NCI-H526 treated with DMSO at 0.1 percent for 48 hours (cell line): ENCODE results near the gene AFAP1L1.
A peak's percentile ranks its signal among the peaks of the same experiment; 100 is the strongest.

Source experiments
- DNase-seq: peaks from one replicate; lab custom pipeline; 2025; lab: John Stamatoyannopoulos, UW

Gene AFAP1L1

GRCh38 chr5:149352169-149352568 lies 80.5 kb downstream of the AFAP1L1 start:
- no peak for DNase-seq

DNA sequence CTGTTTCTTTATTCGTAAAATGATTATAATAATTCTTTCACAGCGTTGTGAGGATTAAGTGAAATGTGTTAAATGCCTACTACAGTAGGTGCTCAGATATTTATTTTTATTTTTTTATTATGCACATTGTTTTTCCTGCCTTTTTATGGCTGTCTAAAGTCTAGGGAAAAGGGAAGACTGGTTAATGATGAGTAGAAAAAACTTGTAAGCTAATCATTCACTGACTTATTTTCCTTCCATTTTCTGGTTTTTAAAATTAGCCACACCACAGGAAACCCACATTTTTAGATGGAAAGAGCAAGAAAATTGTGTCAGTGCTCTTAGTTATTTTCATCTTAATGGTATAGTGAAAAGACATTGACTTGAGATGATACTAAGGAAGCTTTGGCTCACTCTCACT lies 82.3 kb downstream of the AFAP1L1 start:
- DNase-seq, result no peak

DNA sequence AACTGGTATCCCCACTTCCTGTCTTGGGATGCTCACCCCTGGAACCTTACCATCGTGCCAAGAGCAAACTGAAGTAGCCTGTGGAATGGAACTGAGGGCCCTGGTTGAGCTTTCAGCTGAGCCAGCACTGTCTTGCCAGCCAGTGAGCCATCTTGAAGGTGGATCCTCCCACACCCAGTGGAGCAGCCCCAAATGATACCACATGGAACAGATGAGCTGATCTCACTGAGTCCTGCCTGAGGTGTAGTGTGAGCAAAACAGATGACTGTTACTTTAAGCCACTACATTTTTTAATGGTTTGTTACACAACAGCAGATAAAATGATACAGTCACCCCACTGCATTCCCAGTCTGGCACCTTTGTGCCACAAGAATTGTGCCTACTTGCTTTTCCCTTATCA lies 84.0 kb downstream of the AFAP1L1 start:
- no peak for DNase-seq

GRCh38 chr5:149356391-149356790 lies 84.7 kb downstream of the AFAP1L1 start:
- no peak for DNase-seq

DNA sequence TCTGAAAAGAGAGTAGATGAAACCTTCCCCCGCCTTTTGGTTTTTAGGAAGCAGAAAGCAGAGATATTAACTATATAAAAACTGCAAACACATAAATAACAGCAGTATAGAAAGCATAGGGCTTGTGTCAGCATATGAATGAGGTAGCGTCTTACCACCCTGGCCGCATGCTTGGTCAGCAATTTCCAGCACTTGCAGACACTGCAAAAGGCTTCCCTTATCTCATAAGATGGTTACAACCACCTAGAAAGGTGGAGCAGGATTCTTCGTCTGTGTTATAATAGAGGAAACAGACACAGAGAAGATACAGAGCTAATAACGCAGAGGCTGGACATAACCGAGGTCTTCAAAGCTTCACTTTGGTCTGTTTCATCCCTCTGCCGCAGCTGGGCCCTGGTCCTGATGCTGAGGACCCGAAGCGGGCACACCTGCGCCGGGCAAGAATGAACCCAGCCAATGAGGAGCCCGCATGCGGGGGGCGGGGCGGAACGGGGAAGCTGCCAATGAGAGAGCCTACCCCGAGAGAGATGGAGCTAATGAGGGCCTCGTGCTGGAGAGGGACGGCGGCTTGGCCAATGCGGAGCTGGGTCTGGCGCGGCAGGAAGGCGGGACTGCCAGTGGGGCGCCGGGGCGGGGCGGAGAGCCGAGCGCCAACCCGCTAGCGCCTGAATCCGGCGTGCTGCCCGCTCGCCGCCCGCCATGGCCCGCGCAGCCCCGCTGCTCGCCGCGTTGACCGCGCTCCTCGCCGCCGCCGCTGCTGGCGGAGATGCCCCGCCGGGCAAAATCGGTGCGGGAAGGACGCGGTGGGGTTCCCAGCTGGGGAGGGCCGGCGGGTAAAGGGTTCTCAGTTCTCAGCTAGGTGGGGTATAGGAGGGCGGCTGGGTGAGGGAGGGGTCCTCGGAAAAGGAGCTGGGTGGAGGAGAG lies 86.0 kb downstream of the AFAP1L1 start, which contains the start of gene PCYOX1L:
Gene PCYOX1L (plus strand): TSS at position 677 of the 924 bp plus-strand sequence. CDS start 23 bp downstream, at position 700.
- DNase-seq, result peak; percentile 94

DNA sequence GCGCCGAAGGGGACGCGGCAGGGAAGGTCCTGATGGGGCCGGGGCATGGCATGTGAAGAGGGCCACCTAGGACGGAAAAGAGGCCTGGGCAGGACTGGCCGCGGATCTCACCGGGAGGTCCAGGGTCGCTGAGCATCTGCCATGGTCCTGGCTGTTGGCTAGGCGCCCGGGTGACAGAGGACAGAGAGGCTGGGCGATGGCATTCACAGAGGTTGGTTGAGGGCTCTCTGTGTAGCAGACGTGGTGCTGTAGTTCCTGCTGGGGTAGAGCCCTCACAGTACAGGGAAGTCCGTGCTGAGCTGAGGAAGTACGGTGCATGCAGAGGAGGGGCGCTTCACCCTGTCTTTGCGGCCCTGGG lies 86.6 kb downstream of the AFAP1L1 start:
- DNase-seq, result peak; percentile 13

DNA sequence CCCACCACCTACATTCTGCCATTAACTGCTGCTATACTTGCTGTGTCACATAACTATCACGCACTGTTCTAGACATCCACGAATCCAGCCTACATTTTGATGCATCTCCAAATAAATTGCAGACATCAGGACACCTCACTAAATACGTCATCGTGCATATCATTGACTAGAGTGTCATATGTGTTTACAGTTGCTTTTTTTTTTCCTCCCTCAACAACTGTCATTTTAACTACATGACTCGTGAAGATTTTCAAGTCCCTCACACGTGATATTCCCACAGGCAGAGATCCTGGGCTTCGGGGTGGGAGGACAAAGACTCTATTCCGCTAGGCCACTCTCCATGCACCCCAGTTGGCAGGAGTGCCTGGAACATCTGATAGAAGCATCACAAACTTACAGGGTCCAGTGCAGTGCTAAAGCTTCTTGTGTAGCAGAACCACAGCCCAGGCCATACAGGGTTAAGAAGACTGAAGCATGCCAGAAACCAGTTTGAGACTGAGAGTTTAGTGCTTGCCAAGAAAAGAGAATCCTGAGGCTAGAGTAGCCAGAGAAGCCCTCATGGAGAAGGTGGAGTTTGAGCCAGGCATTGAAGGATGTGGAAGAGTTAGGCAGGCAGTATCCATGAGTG lies 87.3 kb downstream of the AFAP1L1 start:
- no peak for DNase-seq

DNA sequence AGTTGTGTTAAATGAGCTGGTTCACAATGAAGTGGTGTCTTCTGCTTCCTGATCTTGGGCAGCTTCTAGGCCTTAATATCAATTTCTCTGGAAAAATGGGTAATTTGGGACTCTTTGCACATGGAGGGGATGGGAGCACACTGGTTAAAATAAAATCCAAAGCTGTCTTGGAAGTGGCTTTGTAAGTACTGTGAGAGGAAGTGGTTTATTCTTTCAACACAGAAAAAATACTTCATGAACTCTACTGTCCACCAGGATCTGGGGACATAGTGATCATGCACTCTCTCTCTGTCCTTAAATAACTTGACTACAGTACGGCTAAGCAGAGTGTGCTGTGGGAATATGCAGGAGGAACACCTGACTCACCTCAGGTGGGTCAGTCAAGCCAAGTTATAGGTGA lies 88.6 kb downstream of the AFAP1L1 start:
- DNase-seq, result no peak

DNA sequence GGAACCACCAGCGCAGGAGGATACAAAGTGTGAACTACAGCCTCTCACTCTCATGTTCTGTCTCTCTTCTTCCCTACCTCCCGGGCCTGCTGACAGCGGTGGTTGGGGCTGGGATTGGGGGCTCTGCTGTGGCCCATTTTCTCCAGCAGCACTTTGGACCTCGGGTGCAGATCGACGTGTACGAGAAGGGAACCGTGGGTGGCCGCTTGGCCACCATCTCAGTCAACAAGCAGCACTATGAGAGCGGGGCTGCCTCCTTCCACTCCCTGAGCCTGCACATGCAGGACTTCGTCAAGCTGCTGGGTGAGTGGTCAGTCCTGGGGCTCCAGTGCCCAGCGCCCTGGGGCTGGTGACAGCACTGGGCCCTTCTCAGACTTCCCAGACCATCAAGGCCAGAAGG lies 90.9 kb downstream of the AFAP1L1 start:
- DNase-seq, result no peak

DNA sequence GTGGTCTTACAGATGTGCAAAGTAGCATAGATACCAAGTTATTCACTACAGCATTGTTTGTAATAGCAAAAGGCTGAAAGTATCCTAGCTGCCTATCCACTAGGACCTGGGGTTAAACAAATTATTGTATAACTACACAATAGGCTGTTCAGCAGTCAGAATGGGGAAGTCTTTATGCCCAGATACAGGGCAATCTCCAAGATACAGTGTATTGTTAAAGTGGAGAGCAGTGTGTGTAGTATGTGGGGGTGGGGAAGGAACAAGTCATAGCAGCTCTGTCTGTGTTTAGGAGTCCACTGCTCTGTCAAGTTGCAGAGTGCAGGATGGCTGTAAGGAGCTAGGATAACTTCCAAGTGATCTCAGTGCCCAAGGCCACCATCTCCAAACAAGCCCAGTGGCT lies 91.7 kb downstream of the AFAP1L1 start:
- no peak for DNase-seq

- DNase-seq, result no peak
Measured at GRCh38 chr5:149363936-149364335, 92.3 kb downstream of the AFAP1L1 start.

DNA sequence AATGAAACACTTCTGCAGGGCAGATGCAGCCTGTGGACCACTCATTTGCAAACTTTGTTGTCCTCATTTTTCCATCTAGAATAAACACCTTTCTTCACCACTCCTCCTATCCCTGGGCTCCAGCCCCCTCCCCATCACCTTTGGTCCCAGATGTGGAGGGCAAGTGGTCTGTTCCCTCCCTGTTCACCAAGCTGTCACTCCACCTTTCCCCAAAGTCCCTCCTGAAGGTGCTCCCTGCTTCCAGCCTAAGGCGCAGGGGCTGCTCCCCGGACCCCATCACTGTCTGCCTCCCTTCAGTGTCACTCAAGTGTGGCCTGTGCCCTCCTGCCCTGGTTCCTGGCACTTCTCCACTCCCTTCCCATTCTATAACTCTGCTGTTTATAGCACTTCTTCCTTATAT lies 93.1 kb downstream of the AFAP1L1 start:
- DNase-seq, result no peak

- DNase-seq, result no peak
Measured at GRCh38 chr5:149365418-149365817, 93.8 kb downstream of the AFAP1L1 start.

- DNase-seq, result no peak
Measured at GRCh38 chr5:149366169-149366729, 94.6 kb downstream of the AFAP1L1 start.

- peak; percentile 53 for DNase-seq
Measured at GRCh38 chr5:149367249-149367971, 95.8 kb downstream of the AFAP1L1 start.

- no peak for DNase-seq
Measured at GRCh38 chr5:149367972-149368645, 96.5 kb downstream of the AFAP1L1 start.

- DNase-seq, result no peak
Measured at GRCh38 chr5:149370878-149371277, 99.2 kb downstream of the AFAP1L1 start.

DNA sequence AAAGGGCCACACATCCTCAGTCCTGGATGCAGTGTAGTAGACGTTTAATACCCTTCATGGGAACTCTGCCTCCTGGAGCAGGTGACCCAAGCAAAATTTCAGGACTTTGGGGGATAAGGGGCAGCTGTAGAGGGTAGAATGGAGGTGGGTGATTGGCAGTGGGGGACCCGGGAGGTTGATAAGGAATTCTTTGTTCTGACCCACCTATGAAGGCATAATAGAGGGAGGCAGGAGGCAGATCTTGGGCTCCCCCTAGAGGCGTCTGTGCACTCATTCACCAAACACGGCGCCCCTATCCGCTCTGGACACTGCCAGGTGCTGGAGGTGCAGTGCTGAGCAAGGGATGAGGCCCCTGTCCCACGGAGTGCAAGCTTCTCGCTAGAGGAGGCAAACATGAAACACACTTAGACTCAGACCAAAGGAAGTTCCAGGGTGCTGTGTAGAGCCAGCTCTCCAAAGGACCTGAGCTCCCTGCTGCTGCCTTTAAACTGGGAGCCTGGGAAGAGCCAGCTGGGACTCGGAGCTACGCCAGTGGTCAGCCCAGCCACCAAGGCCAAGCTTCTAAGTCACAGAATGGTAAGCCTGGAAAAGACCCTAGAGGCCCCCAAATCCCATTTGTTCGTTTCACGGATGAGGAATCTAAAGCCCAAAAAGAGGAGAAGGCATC lies 99.8 kb downstream of the AFAP1L1 start:
- DNase-seq, result peak; percentile 43

- no peak for DNase-seq
Measured at GRCh38 chr5:149372076-149372795, 100.6 kb downstream of the AFAP1L1 start.

- DNase-seq, result no peak
Measured at GRCh38 chr5:149372932-149373331, 101.3 kb downstream of the AFAP1L1 start.

DNA sequence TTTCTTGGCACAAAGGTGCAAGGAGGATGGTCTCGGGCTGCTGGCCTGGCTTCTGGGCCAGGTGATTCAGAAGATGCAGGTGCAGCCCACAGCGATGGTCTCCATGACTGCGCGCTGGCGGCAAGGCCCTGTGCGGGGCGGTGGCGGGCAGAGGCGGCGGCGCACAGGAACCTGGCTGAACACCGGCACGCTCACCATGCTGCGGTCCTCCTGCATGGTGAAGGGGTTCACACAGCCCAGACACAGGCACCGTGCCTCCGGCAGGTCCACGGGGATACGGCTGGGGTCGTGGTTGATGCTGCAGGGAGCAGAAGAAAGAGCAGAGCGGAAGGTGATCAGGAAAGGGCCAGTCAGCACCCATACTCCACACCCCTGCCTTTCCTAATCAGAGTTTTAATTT lies 102.6 kb downstream of the AFAP1L1 start:
- no peak for DNase-seq
